ENCODE results near the gene YAP1. TPM values are rescaled to one million over a fixed set of nuclear protein-coding genes. Genes with fewer than 3 reads are reported as not detected.

Gene YAP1
- total and polyA plus RNA-seq, 2 of the 4 experiments (the other 2 are of a cell fraction) = 121 to 251 TPM

DNA sequence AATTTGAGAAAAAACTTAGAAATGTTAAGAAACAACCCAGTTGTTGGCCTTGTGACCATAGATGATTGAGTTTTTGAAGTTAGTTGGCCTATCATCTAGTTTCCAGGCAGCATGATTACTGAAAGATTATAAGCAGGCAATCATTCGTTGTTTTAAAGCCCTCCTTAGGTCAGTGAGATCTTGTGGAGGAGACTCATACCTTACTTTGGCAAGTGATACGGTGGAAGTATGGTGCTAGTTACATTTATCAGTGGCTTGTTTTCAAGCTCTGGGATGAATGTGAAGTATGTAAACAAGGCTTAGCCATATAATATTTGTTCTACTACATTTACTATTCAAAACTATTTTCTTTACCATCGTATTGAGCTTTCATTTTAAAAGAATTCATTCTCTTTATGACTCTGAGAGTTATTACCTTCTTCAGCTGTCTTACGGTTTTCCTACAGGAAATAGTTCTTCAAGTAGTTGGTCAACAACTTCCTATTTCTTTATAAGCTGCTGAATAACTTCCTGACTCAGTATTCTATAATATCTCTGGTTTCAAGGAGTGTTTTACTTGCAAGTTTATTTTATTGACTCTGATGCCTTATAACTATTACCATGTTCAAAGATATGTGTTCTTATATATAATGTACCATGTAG, 7.3 kb downstream of the YAP1 start:
- no peak overlapping the region for H2AFZ ChIP-seq (replicated peaks; ENCODE audit: low read length, poor library complexity)
- no peak overlapping the region for H2AK9ac ChIP-seq (replicated peaks; ENCODE audit: low read depth, low read length, poor library complexity)
- H4K91ac ChIP-seq (ENCODE audit: insufficient read depth, low read depth, low read length) = no peak overlapping the region
- peak overlapping the region; percentile 58; the same call in 1 of the 2 replicates for H2BK120ac ChIP-seq (ENCODE audit: low read depth, low read length)
- no peak overlapping the region for H3K56ac ChIP-seq (ENCODE audit: extremely low read depth, insufficient read depth, low read length)
- peaks cover 6% of the 10 kb centered on the region for H3K36me3 ChIP-seq (ENCODE audit: control insufficient read depth, insufficient read depth, low read length)
- peaks cover 8% of the 10 kb centered on the region for H3K9me1 ChIP-seq (ENCODE audit: insufficient read depth, low read length)
- CTCF ChIA-PET = interaction anchor here (1.5 kb wide), 1 partner anchor 22 kb away, joined by 3 read pairs; no protein-coding TSS in a partner anchor
- H3K27ac ChIP-seq (ENCODE audit: insufficient read depth, low read length) = peak overlapping the region; percentile 62; the same call in 1 of the 2 replicates
- peaks cover 26% of the 10 kb centered on the region for H3K4me1 ChIP-seq (ENCODE audit: control insufficient read depth, insufficient read depth, low read length)
- peak overlapping the region; percentile 26; the same call in 1 of the 2 replicates for H3K4me3 ChIP-seq (ENCODE audit: insufficient read depth, low read depth, low read length)
- H3K18ac ChIP-seq (ENCODE audit: low read depth, low read length) = peak overlapping the region; percentile 24; the same call in 1 of the 2 replicates
- no peak overlapping the region for H3K9ac ChIP-seq (ENCODE audit: low read depth, low read length)
- H3K79me1 ChIP-seq (ENCODE audit: low read depth in 1 of 2, low read length in 2 of 2) = peaks cover 0 to 34% of the 10 kb centered on the region in 2 experiments; a peak in 2 of 4 replicates
- peak overlapping the region; percentile 5; the same call in 1 of the 2 replicates for H3K4ac ChIP-seq (ENCODE audit: low read depth, low read length)
- POLR2A ChIA-PET (ENCODE audit: unreplicated experiment) = interaction anchor here (0.6 kb wide), 1 partner anchor 244 kb away, joined by 3 read pairs; no protein-coding TSS in a partner anchor
- H3K4me2 ChIP-seq (ENCODE audit: low read depth, low read length) = peak overlapping the region; percentile 95
- H2BK20ac ChIP-seq (ENCODE audit: low read depth, low read length) = peak overlapping the region; percentile 12; the same call in 1 of the 2 replicates
- peaks cover 48% of the 10 kb centered on the region for H4K20me1 ChIP-seq (ENCODE audit: insufficient read depth, low read length)
- WGBS, 2 experiments (ENCODE audit: extremely low coverage in 2 of 2, insufficient read length in 1 of 2) = no CpG with 5 or more reads among the region's 4 CpGs
- TF ChIP-seq, protein P1, sequence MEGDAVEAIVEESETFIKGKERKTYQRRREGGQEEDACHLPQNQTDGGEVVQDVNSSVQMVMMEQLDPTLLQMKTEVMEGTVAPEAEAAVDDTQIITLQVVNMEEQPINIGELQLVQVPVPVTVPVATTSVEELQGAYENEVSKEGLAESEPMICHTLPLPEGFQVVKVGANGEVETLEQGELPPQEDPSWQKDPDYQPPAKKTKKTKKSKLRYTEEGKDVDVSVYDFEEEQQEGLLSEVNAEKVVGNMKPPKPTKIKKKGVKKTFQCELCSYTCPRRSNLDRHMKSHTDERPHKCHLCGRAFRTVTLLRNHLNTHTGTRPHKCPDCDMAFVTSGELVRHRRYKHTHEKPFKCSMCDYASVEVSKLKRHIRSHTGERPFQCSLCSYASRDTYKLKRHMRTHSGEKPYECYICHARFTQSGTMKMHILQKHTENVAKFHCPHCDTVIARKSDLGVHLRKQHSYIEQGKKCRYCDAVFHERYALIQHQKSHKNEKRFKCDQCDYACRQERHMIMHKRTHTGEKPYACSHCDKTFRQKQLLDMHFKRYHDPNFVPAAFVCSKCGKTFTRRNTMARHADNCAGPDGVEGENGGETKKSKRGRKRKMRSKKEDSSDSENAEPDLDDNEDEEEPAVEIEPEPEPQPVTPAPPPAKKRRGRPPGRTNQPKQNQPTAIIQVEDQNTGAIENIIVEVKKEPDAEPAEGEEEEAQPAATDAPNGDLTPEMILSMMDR (conservative IDR thresholded peaks at IDR 0.05; ENCODE audit: low read depth, low read length) = no peak
- TF ChIP-seq BHLHE40 (IDR thresholded peaks at IDR 0.05; ENCODE audit: low read depth, low read length) (no peak), MAFK (IDR thresholded peaks at IDR 0.05; ENCODE audit: low read depth, low read length) (0 out of 2 replicates have a peak, but pooled peaks have one; percentile 7), SMC3 (IDR thresholded peaks at IDR 0.05; ENCODE audit: low read depth, low read length) (no peak), RCOR1 (IDR thresholded peaks at IDR 0.05; ENCODE audit: insufficient replicate concordance, low read length) (no peak), RFX5 (IDR thresholded peaks at IDR 0.05; ENCODE audit: low read depth, low read length) (no peak)
- TF ChIP-seq, protein P2, sequence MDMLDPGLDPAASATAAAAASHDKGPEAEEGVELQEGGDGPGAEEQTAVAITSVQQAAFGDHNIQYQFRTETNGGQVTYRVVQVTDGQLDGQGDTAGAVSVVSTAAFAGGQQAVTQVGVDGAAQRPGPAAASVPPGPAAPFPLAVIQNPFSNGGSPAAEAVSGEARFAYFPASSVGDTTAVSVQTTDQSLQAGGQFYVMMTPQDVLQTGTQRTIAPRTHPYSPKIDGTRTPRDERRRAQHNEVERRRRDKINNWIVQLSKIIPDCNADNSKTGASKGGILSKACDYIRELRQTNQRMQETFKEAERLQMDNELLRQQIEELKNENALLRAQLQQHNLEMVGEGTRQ (IDR thresholded peaks at IDR 0.05; ENCODE audit: low read depth, low read length) = no peak
- peak overlapping the region; percentile 33 for H2BK5ac ChIP-seq (ENCODE audit: low read depth, low read length, poor library complexity, severe bottlenecking)
- no peak overlapping the region for H2AK5ac ChIP-seq (ENCODE audit: low read depth, low read length)
- no peaks in the 10 kb centered on the region for H3K9me3 ChIP-seq (ENCODE audit: control insufficient read depth, insufficient read depth, low read length)
- peak; percentile 38 for ATAC-seq (ENCODE audit: low read depth)
- no peak overlapping the region for H2BK15ac ChIP-seq (ENCODE audit: low read depth, low read length)
- no peak overlapping the region for H4K5ac ChIP-seq (ENCODE audit: low read depth, low read length)
- H4K8ac ChIP-seq (ENCODE audit: low read depth in 2 of 2, low read length in 2 of 2) = peak overlapping the region in 1 of 2 experiments; percentile 7; a peak in 1 of 4 replicates
- peak overlapping the region; percentile 64; the same call in 1 of the 2 replicates for H3K14ac ChIP-seq (replicated peaks; ENCODE audit: low read depth, low read length)
- BruUV-seq (replicated peaks) = no TSS peak
- DNase-seq = peak; percentile 48
- intact Hi-C loops (cut with micrococcal nuclease) (no loop called here), dilution Hi-C loops (cut with HindIII; ENCODE audit: low sequenced_read_pairs, unreplicated experiment) (no loop called here), in situ Hi-C loops (cut with MboI; ENCODE audit: low sequenced_read_pairs) (no loop called here)
- H3K27me3 ChIP-seq (ENCODE audit: control insufficient read depth, insufficient read depth, low read length) = no peaks in the 10 kb centered on the region
- H3K23ac ChIP-seq (ENCODE audit: low read depth, low read length) = peak overlapping the region; percentile 13; the same call in 1 of the 2 replicates
